SK-N-SH treated with all-trans-retinoic acid at 6 μM for 48 hours (cell line): ENCODE results near the gene GGNBP2.

Experiments
- ATAC-seq: fragments of 200-7000 bp; cut with Tn5 transposase; 3 replicates; pipeline ENCODE4 v1.9.1; 2020; ENCODE audit warnings: mild to moderate bottlenecking, moderate library complexity
- ARNTL ChIP-seq: fragments of 450-650 bp; formaldehyde crosslinking; IDR thresholded peaks from 2 replicates; pipeline ENCODE4 v1.5.0; 2020; ENCODE audit warnings: low read depth, mild to moderate bottlenecking, moderate library complexity, borderline replicate concordance
- BACH2 ChIP-seq: fragments of 250-450 bp; sonication (Bioruptor Pico); IDR thresholded peaks from 2 replicates; pipeline ENCODE4 v1.9.0; 2021; ENCODE audit warnings: mild to moderate bottlenecking, borderline replicate concordance
- CREB5 ChIP-seq: fragments of 250-450 bp; sonication (Bioruptor Pico); IDR thresholded peaks from 2 replicates; pipeline ENCODE4 v1.5.1; 2020; ENCODE audit warnings: low read depth, mild to moderate bottlenecking, moderate library complexity
- CSDC2 ChIP-seq: fragments of 250-450 bp; sonication (Bioruptor Pico); IDR thresholded peaks from 2 replicates; pipeline ENCODE4 v1.5.0; 2020; ENCODE audit warnings: mild to moderate bottlenecking, moderate library complexity
- CSRNP3 ChIP-seq: fragments of 250-450 bp; sonication (Bioruptor Pico); IDR thresholded peaks from 2 replicates; pipeline ENCODE4 v1.5.1; 2021; ENCODE audit warnings: mild to moderate bottlenecking, moderate library complexity
- ESRRG ChIP-seq: fragments of 250-450 bp; sonication (Bioruptor Pico); IDR thresholded peaks from 2 replicates; pipeline ENCODE4 v1.6.1; 2021; ENCODE audit warnings: mild to moderate bottlenecking
- GLIS3 ChIP-seq: fragments of 250-450 bp; sonication (Bioruptor Pico); IDR thresholded peaks from 2 replicates; pipeline ENCODE4 v1.5.0; 2020; ENCODE audit warnings: mild to moderate bottlenecking, moderate library complexity
- ISL1 ChIP-seq: fragments of 250-450 bp; sonication (Bioruptor Pico); IDR thresholded peaks from 2 replicates; pipeline ENCODE4 v2.1.2; 2022; ENCODE audit warnings: mild to moderate bottlenecking, moderate library complexity
- OSR1 ChIP-seq: fragments of 250-450 bp; sonication (Bioruptor Pico); IDR thresholded peaks from 2 replicates; pipeline ENCODE4 v1.8.0; 2022; ENCODE audit warnings: moderate library complexity, mild to moderate bottlenecking, inconsistent platforms
- PATZ1 ChIP-seq: fragments of 250-450 bp; sonication (Bioruptor Pico); IDR thresholded peaks from 2 replicates; pipeline ENCODE4 v1.8.0; 2020; ENCODE audit warnings: mild to moderate bottlenecking, moderate library complexity, borderline replicate concordance
- POU6F1 ChIP-seq: fragments of 250-450 bp; sonication (Bioruptor Pico); IDR thresholded peaks from 2 replicates; pipeline ENCODE4 v1.8.0; 2021; ENCODE audit warnings: low read depth, mild to moderate bottlenecking, moderate library complexity, borderline replicate concordance
- PPARA ChIP-seq: fragments of 250-450 bp; sonication (Bioruptor Pico); IDR thresholded peaks from 2 replicates; pipeline ENCODE4 v1.5.0; 2020; ENCODE audit warnings: mild to moderate bottlenecking, borderline replicate concordance
- RARB ChIP-seq: fragments of 250-450 bp; sonication (Bioruptor Pico); IDR thresholded peaks from 2 replicates; pipeline ENCODE4 v1.8.0; 2021; ENCODE audit warnings: mild to moderate bottlenecking, moderate library complexity
- TOX ChIP-seq: fragments of 250-450 bp; sonication (Bioruptor Pico); IDR thresholded peaks from 2 replicates; pipeline ENCODE4 v1.8.0; 2021; ENCODE audit warnings: mild to moderate bottlenecking, moderate library complexity, borderline replicate concordance
- TSHZ2 ChIP-seq: fragments of 250-450 bp; sonication (Bioruptor Pico); IDR thresholded peaks from 2 replicates; pipeline ENCODE4 v1.5.0; 2020; ENCODE audit warnings: mild to moderate bottlenecking, moderate library complexity
- ZC3H10 ChIP-seq: fragments of 250-450 bp; sonication (Bioruptor Pico); IDR thresholded peaks from 2 replicates; pipeline ENCODE4 v1.5.1; 2021; ENCODE audit warnings: mild to moderate bottlenecking, moderate library complexity
- ZFP3 ChIP-seq: fragments of 250-450 bp; sonication (Bioruptor Pico); IDR thresholded peaks from 2 replicates; pipeline ENCODE4 v1.5.0; 2020; ENCODE audit warnings: mild to moderate bottlenecking, moderate library complexity
- ZFP30 ChIP-seq: fragments of 450-650 bp; formaldehyde crosslinking; IDR thresholded peaks from 2 replicates; pipeline ENCODE4 v1.5.0; 2022; ENCODE audit warnings: mild to moderate bottlenecking, moderate library complexity
- ZNF565 ChIP-seq: fragments of 450-650 bp; formaldehyde crosslinking; conservative IDR thresholded peaks from 2 replicates; pipeline ENCODE4 v1.5.0; 2020; ENCODE audit warnings: low read depth, mild to moderate bottlenecking, moderate library complexity
- ZNF8 ChIP-seq: fragments of 450-650 bp; formaldehyde crosslinking; IDR thresholded peaks from 2 replicates; pipeline ENCODE4 v1.5.0; 2020; ENCODE audit warnings: mild to moderate bottlenecking, moderate library complexity

The GGNBP2 gene

GRCh38 chr17:36629970-36630502 is 85.3 kb downstream of the GGNBP2 start:
- no peak for ATAC-seq
- TF ChIP-seq CSDC2 (CRISPR knock-in tag) (no peak), GLIS3 (CRISPR knock-in tag) (no peak), PATZ1 (CRISPR knock-in tag) (no peak), ZNF565 (CRISPR knock-in tag) (no peak), BACH2 (no peak), CSRNP3 (no peak), CREB5 (no peak), RARB (CRISPR knock-in tag) (no peak), ISL1 (CRISPR knock-in tag) (no peak), ESRRG (no peak), ZNF8 (CRISPR knock-in tag) (no peak)
- TF ChIP-seq, all 23 proteins: peak for 0

GRCh38 chr17:36631022-36631421 is 86.3 kb downstream of the GGNBP2 start:
- no peak for ATAC-seq
- TF ChIP-seq TOX (CRISPR knock-in tag) (no peak), CSRNP3 (no peak), TSHZ2 (CRISPR knock-in tag) (no peak), ARNTL (CRISPR knock-in tag) (no peak), CSDC2 (CRISPR knock-in tag) (no peak), ZFP30 (no peak), BACH2 (no peak), ZNF565 (CRISPR knock-in tag) (no peak), ISL1 (CRISPR knock-in tag) (no peak), ZNF8 (CRISPR knock-in tag) (no peak), OSR1 (no peak)

GRCh38 chr17:36632916-36633771 is 88.4 kb downstream of the GGNBP2 start:
- ATAC-seq: no peak
- TF ChIP-seq PPARA (CRISPR knock-in tag) (no peak), CREB5 (no peak), ZC3H10 (CRISPR knock-in tag) (no peak), POU6F1 (CRISPR knock-in tag) (no peak), GLIS3 (CRISPR knock-in tag) (no peak), ESRRG (no peak), ZFP3 (no peak), CSRNP3 (no peak), RARB (CRISPR knock-in tag) (no peak), ISL1 (CRISPR knock-in tag) (no peak)
